ENCODE measurements around the gene ULK4.

The ULK4 gene

GRCh38 chr3:41603807-41604206, 358.1 kb downstream of the ULK4 start:
- DNase-seq (ENCODE audit: low read depth) = no peak
- no peak for TF ChIP-seq CTCF (IDR thresholded peaks at IDR 0.05; ENCODE audit: control insufficient read depth, insufficient read depth, low read depth, low read length, missing control alignments)
- no peak overlapping the region for H3K4me3 ChIP-seq (ENCODE audit: control insufficient read depth, low read depth, low read length)

DNA sequence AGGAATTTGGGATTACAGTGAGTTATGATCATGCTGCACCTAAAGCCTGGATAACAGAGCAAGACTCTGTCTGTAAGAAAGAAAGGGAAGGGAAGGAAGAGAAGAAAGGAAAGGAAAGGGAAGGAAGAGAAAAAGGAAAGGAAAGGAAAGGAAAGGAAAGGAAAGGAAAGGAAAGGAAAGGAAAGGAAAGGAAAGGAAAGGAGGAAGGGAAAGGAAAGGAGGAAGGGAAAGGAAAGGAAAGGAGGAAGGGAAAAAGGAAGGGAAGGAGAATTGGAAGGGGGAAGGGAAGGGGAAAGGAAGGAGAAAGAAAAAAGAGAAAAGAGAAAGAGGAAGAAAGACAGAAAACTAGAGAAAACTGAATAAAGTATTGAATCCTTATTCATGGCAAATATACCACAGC, 359.8 kb downstream of the ULK4 start:
- TF ChIP-seq CTCF (IDR thresholded peaks at IDR 0.05; ENCODE audit: control insufficient read depth, insufficient read depth, low read depth, low read length, missing control alignments) = no peak
- DNase-seq (ENCODE audit: low read depth) = no peak

GRCh38 chr3:41601404-41601987, 360.4 kb downstream of the ULK4 start:
- no peak for DNase-seq (ENCODE audit: low read depth)
- no peak overlapping the region for H3K4me3 ChIP-seq (ENCODE audit: control insufficient read depth, low read depth, low read length)
- no peak for TF ChIP-seq CTCF (IDR thresholded peaks at IDR 0.05; ENCODE audit: control insufficient read depth, insufficient read depth, low read depth, low read length, missing control alignments)

More for the DNA sequence above, 359.8 kb downstream of the ULK4 start:
- no peak overlapping the region for H3K4me3 ChIP-seq (ENCODE audit: control insufficient read depth, low read depth, low read length)

GRCh38 chr3:41600616-41601015, 361.3 kb downstream of the ULK4 start:
- DNase-seq (ENCODE audit: low read depth) = no peak
- no peak overlapping the region for H3K4me3 ChIP-seq (ENCODE audit: control insufficient read depth, low read depth, low read length)
- TF ChIP-seq CTCF (IDR thresholded peaks at IDR 0.05; ENCODE audit: control insufficient read depth, insufficient read depth, low read depth, low read length, missing control alignments) = no peak

- no peak for TF ChIP-seq CTCF (IDR thresholded peaks at IDR 0.05; ENCODE audit: control insufficient read depth, insufficient read depth, low read depth, low read length, missing control alignments)
- H3K4me3 ChIP-seq (ENCODE audit: control insufficient read depth, low read depth, low read length) = no peak overlapping the region
- DNase-seq (ENCODE audit: low read depth) = no peak
Observed at GRCh38 chr3:41599127-41599484, 362.8 kb downstream of the ULK4 start.

DNA sequence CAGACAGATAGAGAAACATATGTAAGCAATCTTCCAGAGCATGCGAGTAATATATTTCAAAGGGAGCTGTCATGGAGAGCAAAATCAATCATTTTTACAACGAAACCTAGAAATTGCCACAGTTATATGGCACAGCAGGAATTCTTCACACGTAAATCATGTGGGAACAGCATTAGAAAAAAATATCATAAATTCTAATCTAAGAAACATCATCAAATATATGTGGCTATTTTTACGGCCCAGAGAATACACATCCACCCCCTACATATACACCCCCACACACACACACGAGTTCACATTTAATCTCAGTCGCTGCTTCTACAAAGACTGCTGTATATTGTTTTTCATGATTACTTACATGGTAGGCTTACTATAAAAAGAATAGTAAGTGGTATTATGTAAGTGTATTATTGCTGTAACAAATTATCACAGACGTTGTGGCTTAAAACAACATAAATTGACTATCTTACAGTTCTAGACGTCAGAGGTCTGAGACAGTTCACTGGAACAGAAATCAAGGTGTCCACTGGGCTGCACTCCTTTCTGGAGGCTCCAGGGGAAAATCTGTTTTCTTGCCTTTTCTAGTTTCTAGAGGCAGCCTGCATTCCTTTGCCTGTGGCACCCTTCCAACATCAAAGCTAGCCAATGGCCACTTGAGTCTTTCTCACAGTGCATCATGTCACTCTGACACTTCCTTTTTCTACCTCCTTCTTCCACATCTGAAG, 363.3 kb downstream of the ULK4 start:
- no peak for DNase-seq (ENCODE audit: low read depth)
- no peak for TF ChIP-seq CTCF (IDR thresholded peaks at IDR 0.05; ENCODE audit: control insufficient read depth, insufficient read depth, low read depth, low read length, missing control alignments)
- H3K4me3 ChIP-seq (ENCODE audit: control insufficient read depth, low read depth, low read length) = no peak overlapping the region
